Loucy (cell line): ENCODE measurements around the gene ALKBH6.

Experiments used
- EZH2phosphoT487 ChIP-seq: fragments of 200-600 bp; IDR thresholded peaks from 2 replicates; pipeline ENCODE4 v1.6.1; 2018; ENCODE audit warnings: antibody characterized with exemption, mild to moderate bottlenecking, moderate library complexity, borderline replicate concordance
- TF ChIP-seq, protein P1 (sequence below): fragments of 200-600 bp; sonication (generic); conservative IDR thresholded peaks from 2 replicates; pipeline ENCODE4 v1.5.1; 2014; ENCODE audit warnings: mild to moderate bottlenecking, antibody characterized with exemption, low read length

DNA sequence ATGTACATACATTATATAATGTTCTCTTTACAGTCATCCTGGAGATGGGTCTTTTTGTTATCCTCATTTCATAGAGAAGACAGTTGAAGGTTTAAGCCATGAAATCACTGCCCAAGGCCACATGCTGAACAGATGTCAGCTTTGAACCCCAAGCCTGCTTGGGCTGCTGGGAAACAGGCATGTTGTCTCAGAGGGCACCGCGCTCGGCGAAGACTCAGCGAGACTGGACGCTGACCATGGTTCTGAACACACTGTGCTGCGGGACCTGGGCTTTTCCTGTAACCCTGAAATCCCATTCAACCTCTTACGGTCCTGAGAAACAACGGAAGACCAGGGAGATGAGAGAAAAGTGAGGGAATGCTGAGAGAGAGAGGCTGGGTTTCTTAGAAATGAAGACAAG lies 50.5 kb downstream of the ALKBH6 start:
- TF ChIP-seq, protein P1, sequence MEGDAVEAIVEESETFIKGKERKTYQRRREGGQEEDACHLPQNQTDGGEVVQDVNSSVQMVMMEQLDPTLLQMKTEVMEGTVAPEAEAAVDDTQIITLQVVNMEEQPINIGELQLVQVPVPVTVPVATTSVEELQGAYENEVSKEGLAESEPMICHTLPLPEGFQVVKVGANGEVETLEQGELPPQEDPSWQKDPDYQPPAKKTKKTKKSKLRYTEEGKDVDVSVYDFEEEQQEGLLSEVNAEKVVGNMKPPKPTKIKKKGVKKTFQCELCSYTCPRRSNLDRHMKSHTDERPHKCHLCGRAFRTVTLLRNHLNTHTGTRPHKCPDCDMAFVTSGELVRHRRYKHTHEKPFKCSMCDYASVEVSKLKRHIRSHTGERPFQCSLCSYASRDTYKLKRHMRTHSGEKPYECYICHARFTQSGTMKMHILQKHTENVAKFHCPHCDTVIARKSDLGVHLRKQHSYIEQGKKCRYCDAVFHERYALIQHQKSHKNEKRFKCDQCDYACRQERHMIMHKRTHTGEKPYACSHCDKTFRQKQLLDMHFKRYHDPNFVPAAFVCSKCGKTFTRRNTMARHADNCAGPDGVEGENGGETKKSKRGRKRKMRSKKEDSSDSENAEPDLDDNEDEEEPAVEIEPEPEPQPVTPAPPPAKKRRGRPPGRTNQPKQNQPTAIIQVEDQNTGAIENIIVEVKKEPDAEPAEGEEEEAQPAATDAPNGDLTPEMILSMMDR = no peak
- TF ChIP-seq EZH2phosphoT487 = no peak
